Measurements from ENCODE around the gene CHST11. TPM values are rescaled to one million over a fixed set of nuclear protein-coding genes. Genes with fewer than 3 reads are reported as not detected.

The CHST11 gene
- total RNA-seq, 1 donor from 2014 or later: 7.7 TPM

DNA sequence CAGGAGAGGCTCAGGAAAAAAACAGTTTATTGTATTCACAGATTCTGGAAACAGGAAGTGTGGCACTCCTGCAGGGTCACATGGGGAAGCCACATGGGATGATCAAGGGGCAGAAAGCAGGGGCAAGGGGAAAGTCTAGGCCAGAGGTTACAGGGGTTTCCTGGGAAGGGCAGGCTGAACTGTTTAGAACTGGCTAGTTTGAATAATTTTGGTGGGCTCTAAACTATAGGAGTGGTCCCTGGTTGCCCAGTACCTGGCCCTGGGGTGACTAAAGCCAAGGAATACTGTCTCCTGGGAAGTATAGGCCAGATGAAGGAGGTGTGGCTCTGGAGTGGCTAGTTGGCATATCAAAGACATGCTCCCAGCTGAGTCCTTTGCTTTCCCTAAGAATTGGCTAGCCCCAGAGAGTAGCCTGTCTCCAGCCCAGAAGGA lies 332.1 kb downstream of the CHST11 start:
- no peaks in the 10 kb centered on the region for H3K79me2 ChIP-seq (ENCODE audit: low read depth)
- peaks cover 21% of the 10 kb centered on the region for H3K4me1 ChIP-seq
- Mint-ChIP-seq H3K27me3 (ENCODE audit: insufficient read depth, low read depth) (peaks cover 2% of the 10 kb centered on the region), H3K4me1 (peaks cover 21% of the 10 kb centered on the region), H3K27ac (peak overlapping the region; percentile 83), H3K9me3 (no peaks in the 10 kb centered on the region), H3K36me3 (no peaks in the 10 kb centered on the region), H3K4me3 (no peak overlapping the region)
- H3K9me3 ChIP-seq (ENCODE audit: low read depth): no peaks in the 10 kb centered on the region
- peak overlapping the region; percentile 46 for H2AFZ ChIP-seq (replicated peaks)
- peak; percentile 75 for DNase-seq (ENCODE audit: low spot score)
- H3K36me3 ChIP-seq: no peaks in the 10 kb centered on the region
- H3K27me3 ChIP-seq: no peaks in the 10 kb centered on the region
- H3K4me2 ChIP-seq: peak overlapping the region; percentile 45
- H3F3A ChIP-seq (ENCODE audit: low read depth): no peaks in the 10 kb centered on the region
- H3K4me3 ChIP-seq: no peak overlapping the region
- no peak overlapping the region for H3K27ac ChIP-seq
- H3K9ac ChIP-seq: no peak overlapping the region
- TF ChIP-seq EZH2phosphoT487 (IDR thresholded peaks at IDR 0.05) (no peak), EZH2 (IDR thresholded peaks at IDR 0.05) (no peak)
- TF ChIP-seq, protein P1, sequence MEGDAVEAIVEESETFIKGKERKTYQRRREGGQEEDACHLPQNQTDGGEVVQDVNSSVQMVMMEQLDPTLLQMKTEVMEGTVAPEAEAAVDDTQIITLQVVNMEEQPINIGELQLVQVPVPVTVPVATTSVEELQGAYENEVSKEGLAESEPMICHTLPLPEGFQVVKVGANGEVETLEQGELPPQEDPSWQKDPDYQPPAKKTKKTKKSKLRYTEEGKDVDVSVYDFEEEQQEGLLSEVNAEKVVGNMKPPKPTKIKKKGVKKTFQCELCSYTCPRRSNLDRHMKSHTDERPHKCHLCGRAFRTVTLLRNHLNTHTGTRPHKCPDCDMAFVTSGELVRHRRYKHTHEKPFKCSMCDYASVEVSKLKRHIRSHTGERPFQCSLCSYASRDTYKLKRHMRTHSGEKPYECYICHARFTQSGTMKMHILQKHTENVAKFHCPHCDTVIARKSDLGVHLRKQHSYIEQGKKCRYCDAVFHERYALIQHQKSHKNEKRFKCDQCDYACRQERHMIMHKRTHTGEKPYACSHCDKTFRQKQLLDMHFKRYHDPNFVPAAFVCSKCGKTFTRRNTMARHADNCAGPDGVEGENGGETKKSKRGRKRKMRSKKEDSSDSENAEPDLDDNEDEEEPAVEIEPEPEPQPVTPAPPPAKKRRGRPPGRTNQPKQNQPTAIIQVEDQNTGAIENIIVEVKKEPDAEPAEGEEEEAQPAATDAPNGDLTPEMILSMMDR (IDR thresholded peaks at IDR 0.05): no peak
- no peaks in the 10 kb centered on the region for H4K20me1 ChIP-seq (ENCODE audit: low read depth)

DNA sequence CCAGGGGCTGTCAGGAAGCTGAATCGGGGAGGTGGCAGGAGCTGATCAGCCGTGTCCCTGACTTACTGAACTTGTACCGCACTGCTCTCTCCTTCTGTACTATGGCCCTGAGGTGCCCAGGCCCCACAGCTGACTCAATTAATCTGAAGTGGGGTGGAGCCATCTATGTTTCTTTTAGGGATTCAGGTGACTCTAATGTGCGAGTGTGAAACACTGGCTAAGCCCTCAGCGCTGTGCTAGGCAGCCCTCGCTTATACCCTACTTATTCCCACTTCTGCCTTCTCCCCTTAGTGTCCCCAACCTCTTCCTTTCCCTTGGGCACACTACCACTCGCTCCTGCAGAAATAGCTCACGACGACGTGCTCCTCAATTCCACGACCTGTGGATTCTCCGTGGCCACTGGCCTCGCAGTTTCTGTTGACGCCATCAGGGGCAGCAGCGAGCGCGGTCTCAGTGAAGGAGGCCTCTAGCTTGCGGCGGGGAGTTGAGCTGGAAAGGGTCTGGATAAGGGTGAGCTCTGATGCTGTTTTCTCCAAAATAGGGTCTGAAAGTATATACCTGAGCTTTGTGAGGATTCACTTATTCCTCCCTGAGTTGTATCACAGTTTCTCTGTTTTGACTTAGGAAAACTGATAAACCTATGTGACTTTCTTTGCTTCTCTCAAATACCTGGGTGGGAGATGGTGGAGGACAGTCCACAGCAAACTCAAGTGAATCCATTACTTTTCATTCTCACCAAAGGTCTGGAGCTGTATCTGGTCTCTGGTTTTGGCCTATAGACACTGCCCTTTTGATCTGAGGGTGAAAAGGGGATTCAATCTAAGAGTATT lies 333.8 kb downstream of the CHST11 start:
- no peaks in the 10 kb centered on the region for H4K20me1 ChIP-seq (ENCODE audit: low read depth)
- no peaks in the 10 kb centered on the region for H3K27me3 ChIP-seq
- DNase-seq (ENCODE audit: low spot score): peak; percentile 72
- Mint-ChIP-seq H3K4me1 (peaks cover 13% of the 10 kb centered on the region), H3K4me3 (peak overlapping the region; percentile 72), H3K36me3 (no peaks in the 10 kb centered on the region), H3K27ac (peak overlapping the region; percentile 93), H3K9me3 (no peaks in the 10 kb centered on the region), H3K27me3 (ENCODE audit: insufficient read depth, low read depth) (no peaks in the 10 kb centered on the region)
- H3K79me2 ChIP-seq (ENCODE audit: low read depth): no peaks in the 10 kb centered on the region
- H3K27ac ChIP-seq: no peak overlapping the region
- H2AFZ ChIP-seq (replicated peaks): peak overlapping the region; percentile 89
- peak overlapping the region; percentile 58 for H3K4me2 ChIP-seq
- H3K9me3 ChIP-seq (ENCODE audit: low read depth): no peaks in the 10 kb centered on the region
- no peaks in the 10 kb centered on the region for H3K36me3 ChIP-seq
- peaks cover 9% of the 10 kb centered on the region for H3K4me1 ChIP-seq
- TF ChIP-seq, protein P1 (IDR thresholded peaks at IDR 0.05): peak; percentile 83
- TF ChIP-seq EZH2 (IDR thresholded peaks at IDR 0.05): no peak
- H3K4me3 ChIP-seq: peak overlapping the region; percentile 23
- H3K9ac ChIP-seq: no peak overlapping the region
- H3F3A ChIP-seq (ENCODE audit: low read depth): no peaks in the 10 kb centered on the region

- Histone ChIP-seq H3K4me2 (no peak overlapping the region), H3F3A (ENCODE audit: low read depth) (no peaks in the 10 kb centered on the region), H3K4me3 (no peak overlapping the region), H3K4me1 (peaks cover 9% of the 10 kb centered on the region), H3K9ac (no peak overlapping the region), H4K20me1 (ENCODE audit: low read depth) (no peaks in the 10 kb centered on the region), H3K36me3 (no peaks in the 10 kb centered on the region), H3K27me3 (no peaks in the 10 kb centered on the region), H2AFZ (replicated peaks) (no peak overlapping the region), H3K27ac (no peak overlapping the region), H3K9me3 (ENCODE audit: low read depth) (no peaks in the 10 kb centered on the region), H3K79me2 (ENCODE audit: low read depth) (no peaks in the 10 kb centered on the region)
- Mint-ChIP-seq H3K27me3 (ENCODE audit: insufficient read depth, low read depth) (no peaks in the 10 kb centered on the region), H3K36me3 (no peaks in the 10 kb centered on the region), H3K4me1 (peaks cover 13% of the 10 kb centered on the region), H3K4me3 (no peak overlapping the region), H3K9me3 (no peaks in the 10 kb centered on the region), H3K27ac (no peak overlapping the region)
- DNase-seq (ENCODE audit: low spot score): no peak
- TF ChIP-seq EZH2 (IDR thresholded peaks at IDR 0.05) (no peak), EZH2phosphoT487 (IDR thresholded peaks at IDR 0.05) (no peak)
- TF ChIP-seq, protein P1 (IDR thresholded peaks at IDR 0.05): no peak
Observed at GRCh38 chr12:104792570-104792969, 335.8 kb downstream of the CHST11 start.

Data from neural progenitor cell (in vitro differentiated cells).